GM12878 (cell line): ENCODE measurements around the gene MAML2.

Experiments used
- ASH2L ChIP-seq: fragments of 300-600, 200-600 bp; sonication (generic); IDR thresholded peaks from 2 replicates; pipeline ENCODE4 v1.6.1; 2017; ENCODE audit warnings: low read depth, mild to moderate bottlenecking, borderline replicate concordance
- ATF3 ChIP-seq: IDR thresholded peaks from 2 replicates; pipeline ENCODE4 v1.6.1; 2011; ENCODE audit warnings: low read depth, mild to moderate bottlenecking, low read length, moderate library complexity, borderline replicate concordance; ENCODE audit errors: extremely low read depth
- BCL11A ChIP-seq: IDR thresholded peaks from 2 replicates; pipeline ENCODE4 v1.6.1; 2011; ENCODE audit warnings: low read depth, low read length
- CREB1 ChIP-seq: IDR thresholded peaks from 2 replicates; pipeline ENCODE4 v1.6.1; 2012; ENCODE audit warnings: low read depth, mild to moderate bottlenecking, inconsistent platforms
- CTCF ChIP-seq, 3 experiments: IDR thresholded peaks in 2 of 3; conservative IDR thresholded peaks in 1 of 3; 2 replicates each; pipeline ENCODE4 v1.5.1; 2011; ENCODE audit warnings: low read depth in 3 of 3, low read length in 3 of 3, mild to moderate bottlenecking in 3 of 3, control low read depth in 2 of 3, moderate library complexity in 2 of 3, inconsistent platforms in 1 of 3, mixed read lengths in 1 of 3; ENCODE audit not compliant: control insufficient read depth in 2 of 3, insufficient read depth in 1 of 3; ENCODE audit errors: extremely low read depth in 1 of 3
- E2F8 ChIP-seq: fragments of 450-650 bp; IDR thresholded peaks from 2 replicates; pipeline ENCODE4 v1.6.1; 2018; ENCODE audit warnings: mild to moderate bottlenecking, low read depth, moderate library complexity; ENCODE audit not compliant: partially characterized antibody
- EP300 ChIP-seq, 2 experiments: fragments of 150-350 bp in 1 of 2; IDR thresholded peaks; 2 replicates each; pipeline ENCODE4 v1.6.1; 2011 to 2012; ENCODE audit warnings: low read depth in 2 of 2, low read length in 2 of 2, borderline replicate concordance in 1 of 2, improper control_type of control experiment in 1 of 2, inconsistent platforms in 1 of 2; ENCODE audit not compliant: control insufficient read depth in 1 of 2
- HCFC1 ChIP-seq: fragments of 150-350 bp; IDR thresholded peaks from 2 replicates; pipeline ENCODE4 v1.6.1; 2014; ENCODE audit warnings: low read length
- IKZF1 ChIP-seq: fragments of 450-650 bp; conservative IDR thresholded peaks from 2 replicates; pipeline ENCODE4 v1.6.1; 2017; ENCODE audit warnings: antibody characterized with exemption, mild to moderate bottlenecking
- NBN ChIP-seq: fragments of 450-650 bp; IDR thresholded peaks from 2 replicates; pipeline ENCODE4 v1.6.1; 2016
- REST ChIP-seq: IDR thresholded peaks from 2 replicates; pipeline ENCODE4 v1.6.1; 2012; ENCODE audit warnings: mild to moderate bottlenecking, low read depth, low read length
- SMARCA5 ChIP-seq: fragments of 450-650 bp; IDR thresholded peaks from 2 replicates; pipeline ENCODE4 v1.6.1; 2017; ENCODE audit warnings: mild to moderate bottlenecking
- ZBTB33 ChIP-seq: fragments of 450-650 bp; IDR thresholded peaks from 2 replicates; pipeline ENCODE4 v1.6.1; 2017; ENCODE audit warnings: mild to moderate bottlenecking
- ZZZ3 ChIP-seq: IDR thresholded peaks from 2 replicates; pipeline ENCODE4 v1.6.1; 2011; ENCODE audit warnings: low read depth; ENCODE audit not compliant: control insufficient read depth, insufficient read length

- TF ChIP-seq E2F8 (no peak), ASH2L (no peak), CTCF (IDR thresholded peaks at IDR 0.05 in 2 of 3, conservative IDR thresholded peaks at IDR 0.05 in 1 of 3; ENCODE audit: control insufficient read depth in 2 of 3, extremely low read depth in 1 of 3, insufficient read depth in 1 of 3, low read depth in 3 of 3, low read length in 3 of 3) (no peak), ZZZ3 (no peak), EP300 (IDR thresholded peaks at IDR 0.05; ENCODE audit: borderline replicate concordance in 1 of 2, control insufficient read depth in 1 of 2, low read depth in 2 of 2, low read length in 2 of 2) (no peak), CREB1 (no peak), HCFC1 (no peak), IKZF1 (no peak), NBN (no peak), ATF3 (no peak), REST (no peak), SMARCA5 (no peak), ZBTB33 (no peak), BCL11A (no peak)
These were observed 2.5 kb downstream of the MAML2 start for GRCh38 chr11:96340555-96340885.
